Peyer's patch (tissue), 4 donors: Measurements from ENCODE around the gene IL36G. TPM values are rescaled to one million over a fixed set of nuclear protein-coding genes. Genes with fewer than 3 reads are reported as not detected.

Experiments used
- DNase-seq, 3 donors: peaks; one replicate each; pipeline ENCODE4 v3.0.0-alpha.2; 2017 to 2019
- H3K27ac ChIP-seq, 4 donors: fragments of 200-600 bp; sonication (generic); one replicate each; pipeline ENCODE4 v1.5.1; 2016 to 2019
- H3K27me3 ChIP-seq, 2 donors: fragments of 200-600 bp; sonication (generic); one replicate each; pipeline ENCODE4 v1.5.1; 2019
- H3K36me3 ChIP-seq, 3 donors: fragments of 200-600 bp; sonication (generic); one replicate each; pipeline ENCODE4 v1.5.1; 2016 to 2019
- H3K4me1 ChIP-seq, 4 donors: fragments of 200-600 bp; sonication (generic); one replicate each; pipeline ENCODE4 v1.5.1; 2016 to 2019
- H3K4me3 ChIP-seq, 4 donors: fragments of 200-600 bp; sonication (generic); 1 replicate in 3 of 4; 2 replicates in 1 of 4; pipeline ENCODE4 v1.5.1; 2016 to 2019; ENCODE audit warnings: mild to moderate bottlenecking in 1 of 4
- H3K9me3 ChIP-seq, 4 donors: fragments of 200-600 bp; sonication (generic); one replicate each; pipeline ENCODE4 v1.5.1; 2016 to 2019; ENCODE audit warnings: mild to moderate bottlenecking in 1 of 4
- CTCF ChIP-seq, 6 experiments: fragments of 450-650 bp in 4 of 6; fragments of 200-600 bp in 2 of 6; sonication (generic) in 1 of 6; IDR thresholded peaks; one replicate each; pipeline ENCODE4 v1.5.1; 2017 to 2019; ENCODE audit warnings: antibody characterized with exemption in 6 of 6, mild to moderate bottlenecking in 3 of 6, moderate library complexity in 1 of 6
- POLR2A ChIP-seq, 2 donors: fragments of 450-650 bp; IDR thresholded peaks; one replicate each; pipeline ENCODE4 v1.5.1; 2017; ENCODE audit warnings: antibody characterized with exemption in 2 of 2, mild to moderate bottlenecking in 2 of 2, moderate library complexity in 2 of 2
- total RNA-seq, 4 donors: library from RNA; depleted of rRNA; stranded (reverse); fragments of >200 nt; gene quantifications; one replicate each; pipeline ENCODE4 v1.1.0, GENCODE V29; 2016

The IL36G gene
- total RNA-seq, 4 donors from 2014 or later: not detected

DNA sequence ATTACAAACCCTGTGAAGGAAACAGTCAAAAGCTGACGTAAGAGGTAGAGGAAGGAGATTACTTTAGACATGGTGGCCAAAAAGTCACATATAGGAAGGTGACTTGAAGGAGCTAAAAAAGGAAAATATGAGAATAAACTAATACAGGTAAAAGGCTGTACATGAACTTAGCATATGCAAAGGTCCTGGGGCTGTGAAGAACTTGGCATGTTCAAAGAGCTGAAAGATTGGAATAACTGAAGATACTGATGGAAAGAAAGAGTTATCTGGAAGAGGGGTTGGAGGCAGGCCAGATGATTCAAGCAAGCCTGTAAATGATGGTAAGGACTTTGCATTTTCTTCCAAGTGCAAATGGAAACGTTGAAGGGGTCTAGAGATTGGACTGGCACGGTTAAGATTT, 40.7 kb downstream of the IL36G start:
- H3K36me3 ChIP-seq: no peaks in the 10 kb centered on the region
- DNase-seq: no peak
- no peak overlapping the region for H3K4me3 ChIP-seq
- no peaks in the 10 kb centered on the region for H3K4me1 ChIP-seq
- no peak overlapping the region for H3K27ac ChIP-seq
- no peaks in the 10 kb centered on the region for H3K27me3 ChIP-seq
- no peaks in the 10 kb centered on the region for H3K9me3 ChIP-seq
- TF ChIP-seq POLR2A (IDR thresholded peaks at IDR 0.05): no peak
- no peak for TF ChIP-seq CTCF (IDR thresholded peaks at IDR 0.05)

DNA sequence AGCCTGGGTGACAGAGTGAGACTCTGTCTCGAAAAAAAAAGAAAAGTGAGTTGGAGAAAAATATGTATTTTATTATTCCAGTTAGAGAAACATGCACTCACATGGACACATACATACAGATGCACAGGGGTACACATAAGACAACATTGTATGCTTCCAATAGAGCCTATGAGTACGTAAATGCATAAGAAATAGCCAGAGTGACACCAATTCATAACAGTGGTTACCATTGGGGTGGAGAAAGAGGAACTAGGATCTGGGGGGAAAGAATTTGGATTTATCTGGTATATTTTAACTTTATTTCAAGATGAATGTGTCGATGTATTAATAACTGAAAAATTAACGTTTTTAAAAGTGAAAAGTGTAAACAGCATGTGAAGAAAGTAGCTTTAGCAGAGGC, 43.5 kb downstream of the IL36G start:
- Histone ChIP-seq H3K9me3 (no peaks in the 10 kb centered on the region), H3K4me3 (no peak overlapping the region), H3K4me1 (no peaks in the 10 kb centered on the region), H3K27me3 (no peaks in the 10 kb centered on the region), H3K36me3 (no peaks in the 10 kb centered on the region), H3K27ac (no peak overlapping the region)
- TF ChIP-seq CTCF (IDR thresholded peaks at IDR 0.05): no peak
- TF ChIP-seq POLR2A (IDR thresholded peaks at IDR 0.05): no peak
- DNase-seq: no peak

GRCh38 chr2:113024764-113025163, 47.0 kb downstream of the IL36G start:
- no peak for DNase-seq
- no peak for TF ChIP-seq CTCF (IDR thresholded peaks at IDR 0.05)
- TF ChIP-seq POLR2A (IDR thresholded peaks at IDR 0.05): no peak
- no peak overlapping the region for H3K27ac ChIP-seq
- H3K4me1 ChIP-seq: no peaks in the 10 kb centered on the region
- no peaks in the 10 kb centered on the region for H3K36me3 ChIP-seq
- H3K27me3 ChIP-seq: no peaks in the 10 kb centered on the region
- H3K4me3 ChIP-seq: no peak overlapping the region
- no peaks in the 10 kb centered on the region for H3K9me3 ChIP-seq

DNA sequence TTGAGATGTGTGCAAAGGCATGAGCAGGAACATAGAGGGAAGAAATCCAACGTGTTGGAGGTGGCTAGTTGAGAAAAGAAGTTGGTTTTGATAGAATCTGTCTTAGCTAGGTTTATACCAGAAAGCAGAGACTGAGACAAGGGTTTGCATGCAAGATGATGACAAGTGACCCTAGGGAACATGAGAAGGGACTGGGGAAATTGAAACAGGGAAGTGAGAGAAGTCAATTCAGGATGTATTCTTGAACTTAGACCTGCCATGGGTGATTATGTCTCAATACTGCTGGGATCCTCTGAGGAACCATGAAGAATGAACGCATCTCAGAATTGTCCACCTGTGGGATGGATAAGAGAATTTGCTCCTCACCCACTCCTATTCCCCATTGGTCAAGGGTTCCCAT, 47.9 kb downstream of the IL36G start:
- TF ChIP-seq POLR2A (IDR thresholded peaks at IDR 0.05) (no peak), CTCF (IDR thresholded peaks at IDR 0.05) (no peak)
- H3K4me3 ChIP-seq: no peak overlapping the region
- DNase-seq: no peak
- no peaks in the 10 kb centered on the region for H3K27me3 ChIP-seq
- H3K4me1 ChIP-seq: no peaks in the 10 kb centered on the region
- H3K9me3 ChIP-seq: no peaks in the 10 kb centered on the region
- H3K36me3 ChIP-seq: no peaks in the 10 kb centered on the region
- H3K27ac ChIP-seq: no peak overlapping the region

DNA sequence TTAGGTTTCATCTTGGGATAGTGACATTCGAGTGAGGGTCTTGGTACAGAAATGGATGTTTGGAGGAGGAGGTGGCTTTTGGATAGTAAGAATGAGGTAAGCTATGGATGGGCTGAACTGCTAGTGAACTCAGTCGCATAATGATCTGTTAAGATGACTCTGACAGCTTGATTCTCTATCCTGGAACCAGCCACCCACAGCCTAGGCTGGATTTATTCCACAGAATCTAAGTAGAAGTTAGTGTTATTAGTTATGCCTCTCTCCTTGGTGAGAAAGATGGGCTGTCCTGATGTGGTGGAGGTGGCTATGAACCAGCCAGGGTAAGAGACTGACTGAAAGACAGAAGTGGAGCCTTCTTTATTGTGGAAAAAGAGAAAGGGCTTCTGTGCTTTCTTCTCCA, 49.9 kb downstream of the IL36G start:
- DNase-seq: no peak
- Histone ChIP-seq H3K9me3 (no peaks in the 10 kb centered on the region), H3K4me1 (no peaks in the 10 kb centered on the region), H3K4me3 (no peak overlapping the region), H3K36me3 (no peaks in the 10 kb centered on the region), H3K27ac (no peak overlapping the region), H3K27me3 (no peaks in the 10 kb centered on the region)
- no peak for TF ChIP-seq POLR2A (IDR thresholded peaks at IDR 0.05)
- TF ChIP-seq CTCF (IDR thresholded peaks at IDR 0.05): no peak

GRCh38 chr2:113028112-113028511, 50.3 kb downstream of the IL36G start:
- H3K4me1 ChIP-seq: no peaks in the 10 kb centered on the region
- DNase-seq: no peak
- no peak overlapping the region for H3K27ac ChIP-seq
- H3K9me3 ChIP-seq: no peaks in the 10 kb centered on the region
- no peaks in the 10 kb centered on the region for H3K27me3 ChIP-seq
- H3K4me3 ChIP-seq: no peak overlapping the region
- TF ChIP-seq POLR2A (IDR thresholded peaks at IDR 0.05) (no peak), CTCF (IDR thresholded peaks at IDR 0.05) (no peak)
- H3K36me3 ChIP-seq: no peaks in the 10 kb centered on the region
